HG02642 (cell line): ENCODE data around the gene PHACTR1.
"Not testable (repeated sequence)": the region's sequence is repeated elsewhere in the genome, so short reads cannot be mapped to it uniquely, and the experiment has no call there.

Experiments used
- ATAC-seq: cut with Tn5 transposase; IDR thresholded peaks from one replicate; pipeline ENCODE4 v1.9.1; 2021; ENCODE audit warnings: mild to moderate bottlenecking; ENCODE audit not compliant: unreplicated experiment, poor library complexity

Gene PHACTR1

DNA sequence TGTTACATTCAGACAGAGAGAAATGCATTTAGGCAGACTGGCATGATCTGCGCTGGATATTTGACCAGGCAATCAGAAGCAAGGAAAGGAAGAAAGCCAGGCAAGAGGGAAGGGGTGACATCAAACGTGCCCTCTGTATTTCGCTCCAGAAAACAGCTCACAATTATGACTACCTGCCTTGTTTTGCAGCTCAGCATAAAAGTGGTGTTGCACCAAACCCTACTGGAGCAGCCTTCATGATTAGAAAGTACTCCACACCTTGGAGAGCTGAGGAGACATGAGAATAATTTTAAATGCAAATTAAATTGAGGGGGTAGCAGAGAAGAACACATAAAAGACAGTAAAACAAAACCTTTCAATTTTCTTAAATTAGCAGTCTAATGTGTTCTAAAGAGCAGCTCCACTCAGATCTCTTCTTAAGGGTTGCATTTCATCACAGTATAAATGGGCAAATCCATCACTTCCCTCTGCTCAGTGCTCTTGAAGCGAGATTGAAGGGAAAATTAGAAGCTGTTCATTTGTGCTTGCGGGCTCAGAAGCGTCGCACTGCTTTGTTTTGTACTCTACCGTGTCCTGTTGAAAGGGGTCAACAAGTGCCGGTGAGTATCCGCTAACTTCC, at the start of gene PHACTR1:
PHACTR1 (plus strand) TSS at position 470 of the 619 bp plus-strand sequence.
- ATAC-seq = no peak

DNA sequence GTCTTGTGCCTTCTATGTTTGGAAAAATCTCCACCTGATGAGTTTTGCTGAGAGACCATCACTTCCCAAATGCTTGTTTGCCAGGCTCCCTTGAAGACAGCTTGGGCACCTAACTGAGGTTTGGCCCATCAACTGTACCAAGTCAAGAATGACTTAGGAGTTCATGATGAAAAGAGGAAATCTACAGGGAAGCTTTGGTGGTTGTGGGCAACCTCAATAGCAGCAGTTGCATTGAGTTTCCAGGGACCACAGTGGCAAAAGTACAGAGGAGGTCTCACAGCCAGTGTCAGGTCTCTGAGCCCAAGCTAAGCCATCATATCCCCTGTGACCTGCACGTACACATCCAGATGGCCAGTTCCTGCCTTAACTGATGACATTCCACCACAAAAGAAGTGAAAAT, 49.7 kb upstream of the PHACTR1 start:
- no peak for ATAC-seq

DNA sequence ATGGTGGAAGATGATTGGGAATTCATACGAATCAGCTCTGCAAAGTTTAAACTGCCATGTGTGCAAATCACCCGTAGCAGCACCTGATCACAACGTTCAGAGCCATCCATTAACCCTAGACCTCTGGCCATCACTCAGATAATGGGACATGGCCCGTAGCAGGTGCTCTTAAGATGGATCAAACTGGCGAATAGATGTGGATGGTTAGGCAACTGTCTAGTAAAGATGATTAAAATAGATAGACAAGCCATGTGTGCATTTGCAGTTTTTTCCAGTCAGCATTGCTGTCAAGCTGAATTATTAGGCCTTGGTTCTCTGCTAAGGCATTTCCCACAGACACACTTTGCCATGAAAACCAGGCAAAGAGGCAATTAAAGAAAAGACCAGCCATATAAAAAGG, 40.6 kb upstream of the PHACTR1 start:
- no peak for ATAC-seq

DNA sequence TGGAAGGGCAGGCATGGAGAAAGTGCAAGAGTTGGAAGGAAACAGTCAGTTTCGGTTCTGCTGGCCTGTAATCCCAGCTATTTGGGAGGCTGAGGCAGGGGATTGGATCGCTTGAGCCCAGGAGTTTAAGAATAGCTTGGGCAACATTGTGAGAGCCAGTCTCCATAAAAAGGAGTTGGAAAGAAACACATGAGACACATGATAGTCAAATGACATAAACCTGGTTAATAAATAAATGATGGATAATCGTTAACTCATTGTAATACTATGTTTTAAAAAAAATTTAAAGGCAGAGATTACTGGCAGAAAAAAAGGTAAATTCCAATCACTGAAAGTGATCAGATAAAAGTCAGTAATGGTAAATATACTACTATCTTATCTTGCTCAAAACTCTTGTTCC, 37.2 kb upstream of the PHACTR1 start:
- no peak for ATAC-seq

DNA sequence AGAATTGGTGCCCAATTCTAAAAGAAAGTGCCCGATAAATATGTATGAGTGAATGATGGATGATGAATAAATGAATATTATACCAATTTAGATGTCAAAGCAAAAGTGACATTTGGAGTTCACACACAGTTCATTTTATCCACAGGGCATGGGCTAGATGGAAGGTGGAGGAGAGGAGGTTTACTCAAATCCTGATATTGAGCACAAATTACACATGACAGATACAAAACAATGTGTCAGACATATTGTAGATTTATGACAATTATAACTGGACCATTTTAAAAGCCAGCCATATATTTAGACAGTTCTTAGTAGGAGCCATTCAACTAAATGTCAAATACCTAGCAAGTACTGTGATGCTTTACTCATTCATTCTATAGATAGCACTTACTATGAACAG, 23.4 kb upstream of the PHACTR1 start:
- no peak for ATAC-seq

DNA sequence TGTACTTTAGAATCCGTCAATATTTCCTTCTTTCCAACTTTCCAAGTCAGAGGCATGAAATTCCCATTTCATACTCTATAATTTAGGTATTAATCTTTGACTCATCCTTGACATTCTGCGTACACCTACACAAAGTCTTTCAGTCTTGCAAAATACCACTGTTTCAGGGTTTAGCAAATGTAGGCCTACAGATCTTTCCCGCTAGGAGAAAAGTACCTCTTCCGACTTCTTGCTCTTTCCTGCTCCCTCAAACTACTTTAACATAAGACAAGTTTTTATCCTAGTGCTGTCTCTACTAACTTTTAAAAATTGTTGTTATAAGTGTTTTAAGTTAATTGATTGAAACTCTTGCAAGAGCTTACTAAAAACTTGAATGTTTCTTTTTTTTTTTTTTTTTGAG, 18.3 kb upstream of the PHACTR1 start:
- no peak for ATAC-seq

DNA sequence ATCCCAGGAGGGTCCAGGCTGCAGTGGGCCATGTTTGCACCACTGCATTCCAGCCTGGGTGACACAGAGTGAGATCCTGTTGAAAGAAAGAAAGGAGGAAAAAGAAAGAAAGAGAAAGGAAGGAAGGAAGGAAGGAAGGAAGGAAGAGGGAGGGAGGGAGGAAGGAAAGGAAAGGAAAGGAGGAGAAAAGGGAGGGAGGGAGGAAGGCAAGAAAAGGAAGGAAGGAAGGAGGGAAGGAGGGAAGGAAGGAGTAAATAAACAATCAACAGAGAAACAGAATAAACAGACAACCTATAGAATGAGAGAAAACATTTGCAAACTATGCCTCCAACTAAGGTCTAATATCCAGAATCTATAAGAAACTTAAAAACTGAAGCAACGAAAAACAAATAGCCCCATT, 11.6 kb upstream of the PHACTR1 start:
- no peak for ATAC-seq

DNA sequence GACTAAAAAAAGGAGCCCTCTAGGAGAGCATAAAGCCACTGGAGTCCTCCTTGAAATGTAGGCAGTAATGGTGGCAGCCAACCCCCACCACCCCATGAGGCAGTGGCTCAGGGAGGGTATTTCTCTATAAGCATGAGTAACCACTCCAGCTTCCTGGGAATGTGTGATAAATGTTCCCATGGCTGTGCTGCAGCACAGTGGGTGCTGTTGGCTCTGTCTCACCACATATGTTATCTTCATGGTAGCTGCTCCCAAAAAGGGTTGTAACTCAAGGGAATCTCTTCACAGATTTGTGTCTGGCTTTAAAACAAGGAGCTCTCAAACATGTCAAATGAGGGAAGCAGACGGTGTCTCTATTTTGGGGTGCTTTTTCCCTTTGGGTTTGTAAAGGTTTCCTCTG, 7.5 kb upstream of the PHACTR1 start:
- no peak for ATAC-seq

DNA sequence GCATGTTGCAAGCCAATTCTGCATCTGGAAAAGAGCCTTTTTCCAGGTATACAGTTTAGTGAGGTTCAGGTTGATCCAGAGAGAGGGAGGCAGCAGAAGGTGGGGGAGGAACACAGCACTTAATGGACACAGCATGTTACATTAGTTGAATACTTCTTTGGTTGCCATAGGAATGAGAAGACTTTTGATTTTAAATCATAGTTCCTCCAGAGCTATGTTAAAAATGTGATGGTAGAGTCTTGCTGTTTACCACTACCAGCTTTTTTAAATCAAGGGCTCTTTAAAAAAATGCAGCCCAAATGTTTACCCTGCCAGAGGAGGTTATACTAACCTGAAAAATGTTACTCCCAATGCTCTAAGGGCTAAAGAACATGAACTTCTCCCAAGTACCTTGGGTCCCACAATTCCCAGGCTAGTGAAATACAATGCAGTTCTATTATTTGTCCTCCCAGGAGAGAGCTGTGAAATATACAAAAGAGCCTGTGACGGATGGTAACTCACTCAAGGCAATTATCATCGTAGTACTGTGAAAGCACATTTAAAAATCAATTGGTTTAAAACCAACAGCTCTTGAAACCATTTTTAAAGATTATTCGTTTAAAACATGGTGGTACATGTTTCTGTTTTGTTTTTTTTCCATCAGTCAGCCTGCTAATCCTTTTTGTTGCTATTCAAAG, 6.9 kb upstream of the PHACTR1 start:
- no peak for ATAC-seq

DNA sequence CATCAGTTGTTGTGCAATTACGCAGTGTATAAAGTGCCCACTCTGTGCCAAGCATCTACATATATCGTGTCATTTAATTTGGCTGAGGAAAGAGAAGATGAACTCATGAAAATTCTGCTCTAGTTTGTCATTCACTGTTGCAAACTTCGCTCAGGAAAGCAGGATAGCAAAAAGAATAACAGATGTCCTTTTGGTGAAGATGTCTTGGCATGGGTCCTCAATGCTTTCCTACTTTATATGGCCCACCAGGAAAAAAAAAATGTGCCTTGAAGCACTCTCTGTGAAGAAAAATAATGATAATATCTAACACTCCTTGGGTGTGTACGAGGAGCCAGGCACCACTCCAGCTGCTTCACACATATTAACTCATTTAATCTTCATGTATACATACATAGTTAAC, 5.6 kb upstream of the PHACTR1 start:
- no peak for ATAC-seq

DNA sequence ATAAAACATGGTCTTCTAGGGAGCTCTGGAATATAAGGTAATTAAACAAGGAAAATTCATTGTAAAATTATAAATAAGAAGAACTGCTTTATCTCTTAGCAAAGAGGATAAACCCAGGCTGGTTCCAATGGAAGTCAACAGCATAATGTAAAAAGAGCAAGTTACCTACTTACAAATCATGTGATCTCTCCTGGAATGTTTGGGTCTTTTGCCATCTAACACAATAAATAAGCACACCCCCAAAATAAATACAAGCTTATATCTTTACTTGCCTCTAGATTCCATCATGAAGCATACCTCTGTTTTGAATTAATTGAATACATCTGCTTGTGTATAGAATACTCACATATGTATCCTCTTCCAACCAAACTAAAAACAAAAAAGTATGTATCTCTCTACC, 2.5 kb upstream of the PHACTR1 start:
- no peak for ATAC-seq

DNA sequence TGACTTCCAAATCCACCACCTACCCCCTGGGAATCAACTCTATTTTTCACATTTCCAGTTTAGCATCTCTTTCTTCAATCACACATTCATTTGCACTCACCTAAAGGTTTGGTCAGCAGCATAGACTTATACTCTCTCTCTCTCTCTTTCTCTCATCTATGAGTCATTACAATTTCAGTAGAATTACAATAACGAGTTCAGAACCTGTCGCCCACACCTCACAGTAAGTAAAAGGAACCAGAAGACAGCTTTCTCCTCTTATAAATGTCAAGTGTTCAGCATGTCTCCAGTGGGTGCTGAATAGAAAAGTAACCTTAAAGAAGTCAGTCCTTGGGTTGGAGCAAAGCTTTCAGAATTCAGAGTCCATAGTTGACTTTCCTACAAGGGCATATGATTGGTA, 1.1 kb upstream of the PHACTR1 start:
- no peak for ATAC-seq

DNA sequence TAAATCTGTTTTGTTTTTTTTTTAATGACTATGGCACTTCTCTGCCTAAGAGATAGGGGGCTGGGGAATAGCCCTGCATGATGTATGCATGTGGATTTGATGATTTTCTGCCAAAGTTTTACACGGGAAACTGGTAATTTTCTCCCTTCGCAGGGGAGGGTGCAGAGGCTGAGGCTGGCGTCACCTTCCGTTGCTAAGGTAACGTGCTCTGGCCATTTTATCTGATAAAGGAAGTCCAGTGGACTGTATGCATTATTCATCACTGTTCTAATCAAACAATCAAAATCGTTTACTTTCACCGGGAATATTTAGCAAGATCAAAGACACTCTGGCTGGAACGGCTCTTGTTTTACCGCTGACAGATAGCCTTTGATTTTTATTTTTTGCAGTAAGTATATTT, 789 bp downstream of the PHACTR1 start:
- no peak for ATAC-seq

DNA sequence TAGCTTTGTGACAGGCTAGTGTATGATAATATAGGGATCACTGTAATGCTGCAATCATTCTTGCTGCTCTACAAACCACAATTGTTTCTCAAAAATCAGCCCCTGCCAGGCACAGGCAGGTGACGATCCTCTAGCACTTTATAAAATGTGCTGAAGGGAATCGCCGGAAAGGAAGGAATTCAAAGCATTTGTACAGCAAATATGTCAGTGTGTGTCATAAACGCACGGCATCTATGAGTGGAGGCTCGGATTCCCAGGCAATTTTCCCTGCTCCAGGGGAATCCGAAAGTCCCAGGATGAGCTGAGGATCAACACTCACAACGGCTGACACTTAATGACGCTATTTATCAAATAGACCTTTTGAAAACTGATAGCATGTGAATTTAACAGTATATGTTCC, 1.4 kb downstream of the PHACTR1 start:
- no peak for ATAC-seq

DNA sequence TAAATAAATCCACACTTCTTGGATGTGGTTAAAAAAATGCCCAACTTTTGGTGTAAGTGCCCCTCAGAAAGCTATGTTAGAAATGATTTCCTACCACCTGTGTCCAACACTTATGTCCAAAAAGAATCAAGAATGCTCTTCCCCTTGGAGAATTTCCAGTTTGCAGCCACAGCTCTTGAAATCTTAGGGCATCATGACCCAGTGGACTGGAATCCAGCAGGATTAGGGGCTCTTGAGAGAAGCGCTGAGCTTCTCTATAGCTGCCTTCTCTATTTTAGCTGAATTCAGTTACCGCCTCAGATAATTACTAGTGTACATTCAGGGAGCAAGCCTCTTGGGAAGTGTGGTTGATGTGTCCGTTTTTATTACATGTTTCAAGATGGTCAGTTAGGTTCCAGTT, 2.5 kb downstream of the PHACTR1 start:
- no peak for ATAC-seq

DNA sequence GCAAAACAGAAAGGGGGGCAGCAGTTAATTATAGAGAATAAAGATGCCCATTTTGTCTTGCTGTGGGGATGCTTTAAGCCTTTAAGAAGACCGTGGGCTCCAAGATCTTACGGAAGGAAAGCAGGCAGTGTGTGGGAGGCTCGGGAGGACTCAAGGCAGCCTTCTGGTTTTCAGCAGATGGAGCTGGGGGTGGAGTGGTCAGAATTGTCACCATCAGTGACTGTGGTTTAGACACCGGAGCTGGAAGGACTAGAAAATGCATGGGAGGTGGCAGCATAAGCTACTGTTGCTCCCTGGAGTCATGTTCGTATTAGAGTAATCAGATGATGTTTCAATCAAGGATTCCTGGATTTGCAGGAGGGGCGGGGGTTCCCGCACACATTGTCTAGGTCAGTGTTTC, 3.7 kb downstream of the PHACTR1 start:
- ATAC-seq = no peak

DNA sequence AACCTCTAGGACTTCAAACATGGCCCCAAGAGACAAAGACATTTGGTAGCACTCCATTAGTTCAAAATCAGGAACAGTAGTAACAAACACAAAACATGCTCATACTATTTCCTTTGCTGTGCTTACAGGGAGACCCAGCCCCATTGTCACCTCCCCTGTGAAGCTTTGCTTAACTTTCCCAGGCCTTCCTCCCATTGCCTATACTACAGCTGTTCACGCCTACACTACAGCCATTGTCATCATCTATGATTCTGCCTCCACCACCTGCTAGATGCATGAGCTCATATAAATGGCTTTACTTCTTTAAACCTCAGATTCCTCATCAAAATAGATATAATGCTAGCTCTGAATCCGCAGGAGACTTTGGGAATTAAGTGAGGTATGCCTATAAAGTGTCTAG, 8.7 kb downstream of the PHACTR1 start:
- ATAC-seq = no peak

DNA sequence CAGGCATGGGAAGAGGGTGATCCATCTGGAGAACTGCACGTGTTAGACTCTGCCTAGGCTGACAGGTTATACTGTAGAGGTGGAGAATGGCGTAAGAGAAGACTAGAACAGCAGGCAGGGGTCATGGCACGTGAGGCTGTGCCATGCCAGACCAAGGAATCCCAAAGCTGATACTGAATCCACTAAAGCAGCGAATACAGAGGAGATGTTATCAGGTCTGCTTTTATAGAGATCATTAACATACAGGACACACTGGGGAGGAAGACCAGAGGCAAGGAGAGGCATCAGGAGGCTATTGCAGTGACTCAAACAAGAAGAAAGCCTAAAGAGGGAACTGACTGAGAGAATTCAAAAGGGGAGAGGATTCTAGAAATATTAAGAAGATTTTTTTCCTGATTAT, 12.9 kb downstream of the PHACTR1 start:
- no peak for ATAC-seq

DNA sequence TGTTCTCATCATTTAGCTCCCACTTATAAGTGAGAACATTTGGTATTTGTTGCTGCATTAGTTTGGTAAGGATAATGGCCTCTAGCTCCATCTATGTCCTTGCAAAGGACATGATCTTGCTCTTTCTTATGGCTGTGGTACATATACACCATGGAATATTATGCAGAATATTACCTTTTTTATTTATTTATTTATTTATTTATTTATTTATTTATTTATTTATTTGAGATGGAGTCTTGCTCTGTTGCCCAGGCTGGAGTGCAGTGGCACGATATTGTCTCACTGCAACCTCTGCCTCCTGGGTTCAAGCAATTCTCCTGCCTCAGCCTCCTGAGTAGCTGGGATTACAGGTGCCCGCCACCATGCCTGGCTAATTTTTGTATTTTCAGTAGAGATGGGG, 14.2 kb downstream of the PHACTR1 start:
- not testable (repeated sequence) for ATAC-seq

DNA sequence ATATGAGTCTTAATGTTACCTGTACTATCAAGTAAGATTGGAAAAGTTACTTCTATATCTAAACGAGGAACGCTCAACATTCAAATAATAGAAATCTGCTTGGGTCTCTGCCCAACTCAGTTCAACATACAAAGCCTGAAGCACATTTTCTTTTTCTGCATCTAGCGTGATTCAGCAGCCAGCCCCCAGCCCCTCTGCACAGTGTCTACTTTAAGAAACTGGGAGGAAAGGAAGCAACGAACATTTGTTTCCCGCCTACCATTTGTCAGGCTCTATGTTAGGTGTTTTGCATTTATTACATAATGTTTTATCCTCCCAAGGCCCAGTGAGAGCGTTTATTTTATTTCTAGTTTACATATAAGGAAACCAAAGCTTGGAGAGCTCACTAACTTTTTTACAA, 17.3 kb downstream of the PHACTR1 start:
- no peak for ATAC-seq

DNA sequence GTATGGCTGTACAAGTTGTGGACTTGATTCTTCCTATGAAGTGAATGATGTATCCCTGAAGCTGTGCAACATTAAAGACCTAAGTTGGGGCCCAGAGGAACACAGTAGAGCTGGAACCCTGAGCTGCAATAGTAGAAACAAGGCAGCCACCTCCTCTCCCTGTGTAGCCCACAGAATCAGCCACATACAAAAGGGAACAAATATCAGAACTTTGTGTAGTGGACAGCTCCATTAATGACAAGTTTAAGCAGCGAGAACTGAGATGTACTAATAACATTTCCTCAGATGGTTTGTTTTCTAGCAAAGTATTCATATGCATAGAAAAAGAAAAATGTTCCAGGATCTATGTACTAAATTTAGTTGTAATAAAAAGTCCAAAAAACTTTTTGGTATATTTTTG, 19.2 kb downstream of the PHACTR1 start:
- ATAC-seq = no peak

DNA sequence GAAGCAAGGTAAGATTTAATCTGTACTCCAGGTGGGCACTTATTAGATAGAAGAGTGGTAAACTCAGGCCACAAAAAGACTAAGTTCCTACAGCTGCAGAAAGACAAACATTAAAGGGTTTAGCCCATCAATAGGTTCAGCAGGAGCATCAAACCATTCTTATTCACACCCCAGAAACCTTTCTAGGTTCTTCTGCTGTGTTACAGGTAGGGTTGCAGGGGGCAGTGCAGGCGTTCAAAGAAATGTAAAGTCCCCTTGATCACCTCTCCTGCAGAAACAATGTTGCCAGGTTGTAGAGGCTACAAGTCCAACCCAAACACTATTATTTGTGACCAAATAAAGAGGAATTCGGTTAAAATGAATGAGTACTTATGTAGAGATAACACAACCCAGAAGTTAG, 31.8 kb downstream of the PHACTR1 start:
- no peak for ATAC-seq
